ENCODE data around the gene DMD.

- TF ChIP-seq POLR2AphosphoS5 (IDR thresholded peaks at IDR 0.05): no peak
- TF ChIP-seq CTCF (IDR thresholded peaks at IDR 0.05): no peak
- TF ChIP-seq POLR2A (IDR thresholded peaks at IDR 0.05): no peak
- TF ChIP-seq EP300 (IDR thresholded peaks at IDR 0.05): no peak
Observed at GRCh38 chrX:31854716-31855115, 1356.6 kb downstream of the DMD start.

Measured in sigmoid colon (tissue), 4 donors.